ENCODE data around the gene SLITRK5. TPM values are rescaled to one million over a fixed set of nuclear protein-coding genes. Genes with fewer than 3 reads are reported as not detected.
A peak's percentile ranks its signal among the peaks of the same experiment; 100 is the strongest.

The SLITRK5 gene, protein sequence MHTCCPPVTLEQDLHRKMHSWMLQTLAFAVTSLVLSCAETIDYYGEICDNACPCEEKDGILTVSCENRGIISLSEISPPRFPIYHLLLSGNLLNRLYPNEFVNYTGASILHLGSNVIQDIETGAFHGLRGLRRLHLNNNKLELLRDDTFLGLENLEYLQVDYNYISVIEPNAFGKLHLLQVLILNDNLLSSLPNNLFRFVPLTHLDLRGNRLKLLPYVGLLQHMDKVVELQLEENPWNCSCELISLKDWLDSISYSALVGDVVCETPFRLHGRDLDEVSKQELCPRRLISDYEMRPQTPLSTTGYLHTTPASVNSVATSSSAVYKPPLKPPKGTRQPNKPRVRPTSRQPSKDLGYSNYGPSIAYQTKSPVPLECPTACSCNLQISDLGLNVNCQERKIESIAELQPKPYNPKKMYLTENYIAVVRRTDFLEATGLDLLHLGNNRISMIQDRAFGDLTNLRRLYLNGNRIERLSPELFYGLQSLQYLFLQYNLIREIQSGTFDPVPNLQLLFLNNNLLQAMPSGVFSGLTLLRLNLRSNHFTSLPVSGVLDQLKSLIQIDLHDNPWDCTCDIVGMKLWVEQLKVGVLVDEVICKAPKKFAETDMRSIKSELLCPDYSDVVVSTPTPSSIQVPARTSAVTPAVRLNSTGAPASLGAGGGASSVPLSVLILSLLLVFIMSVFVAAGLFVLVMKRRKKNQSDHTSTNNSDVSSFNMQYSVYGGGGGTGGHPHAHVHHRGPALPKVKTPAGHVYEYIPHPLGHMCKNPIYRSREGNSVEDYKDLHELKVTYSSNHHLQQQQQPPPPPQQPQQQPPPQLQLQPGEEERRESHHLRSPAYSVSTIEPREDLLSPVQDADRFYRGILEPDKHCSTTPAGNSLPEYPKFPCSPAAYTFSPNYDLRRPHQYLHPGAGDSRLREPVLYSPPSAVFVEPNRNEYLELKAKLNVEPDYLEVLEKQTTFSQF
- total RNA-seq, result 10 to 100 TPM in 1 of 8 experiments, 1 to 10 TPM in 5, under 1 TPM in 2; 0.05 to 10.5 (median 4.8) TPM

DNA sequence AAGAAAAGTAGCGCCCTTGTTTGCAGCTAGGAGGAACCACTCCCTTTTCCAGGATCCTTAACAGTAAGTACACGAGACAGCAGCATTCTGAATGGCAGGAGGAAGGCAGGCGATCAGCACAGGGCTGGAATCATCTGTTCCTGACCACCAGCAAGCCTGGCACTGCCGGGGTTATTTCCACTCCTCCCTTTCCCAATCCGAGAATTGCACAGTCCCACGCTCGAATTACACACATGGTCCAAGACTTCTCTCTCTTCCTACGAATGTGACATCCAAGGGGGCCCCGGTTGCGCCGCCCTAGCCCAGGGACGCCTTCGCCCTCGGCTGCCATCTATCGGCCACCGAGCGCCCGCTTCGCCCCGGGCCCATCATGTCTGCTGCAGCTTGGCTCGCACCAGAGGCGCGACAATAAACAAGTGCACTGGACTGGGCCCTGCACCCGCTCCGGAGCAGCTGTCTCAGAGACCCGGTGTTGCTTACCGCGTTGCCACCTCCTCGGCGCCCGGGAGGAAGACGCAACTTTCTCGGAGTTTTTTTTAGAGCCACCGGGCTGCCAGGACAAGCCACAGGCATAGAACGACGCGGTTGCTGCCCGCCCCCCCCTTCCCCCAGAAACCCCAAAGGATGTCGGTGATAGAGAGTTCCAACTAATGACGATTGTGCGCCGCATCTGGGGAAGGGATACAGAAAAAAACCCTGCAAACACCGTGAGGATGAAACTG is at the start of gene SLITRK5:
SLITRK5 (plus strand) TSS at position 341 of the 722 bp plus-strand sequence. CDS start 4,018 bp downstream, outside the sequence.
- in situ Hi-C loops (cut with MboI; ENCODE audit: low pct_unique_long_range_greater_than_20kb in 2 of 9, low sequenced_read_pairs in 9 of 9, unreplicated experiment in 9 of 9), result loop anchor here in 1 of 9 experiments (25.0 kb wide), 1 partner anchor 409 kb away; no protein-coding TSS in a partner anchor
- H3K4me1 ChIP-seq (replicated peaks in 1 of 2), result peaks cover 0 to 10% of the 10 kb centered on the region in 2 donors
- peak within 1 kb of the TSS; percentile 76 to 99 (median 94) for H3K4me3 ChIP-seq
- WGBS, 10 experiments, result 0 to 6% (median 0%) methylated on average over 1 to 18 of the region's 43 CpGs; no CpG with 5 or more reads in 3 of the 10 experiments
- H3K27ac ChIP-seq, result peak within 1 kb of the TSS; percentile 55 to 91
- peak; percentile 79 to 95 (median 82) for ATAC-seq (replicated peaks in 6 of 8)

DNA sequence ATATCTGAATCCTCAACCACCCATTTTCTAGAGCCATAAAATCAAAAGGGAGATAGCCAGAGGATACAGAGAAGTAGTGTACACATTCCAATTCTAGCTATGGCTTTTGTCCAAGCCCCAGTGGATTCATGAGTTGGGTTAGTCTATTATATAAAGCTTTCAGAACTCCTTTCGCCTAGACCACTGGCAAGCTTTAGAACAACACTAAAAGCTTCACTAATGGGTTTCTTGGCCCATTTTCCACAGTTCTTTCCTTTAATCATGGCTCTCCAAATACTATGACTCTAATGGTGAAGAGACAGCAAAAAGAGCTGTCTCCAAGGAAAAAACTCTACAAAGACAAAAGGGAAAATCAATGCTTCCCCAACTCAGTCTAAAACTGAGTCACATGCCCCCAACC is 48.2 kb upstream of the SLITRK5 start:
- WGBS, 10 experiments, result 0 to 100% (median 85%) methylated on average over 1 of the region's 1 CpG; no CpG with 5 or more reads in 2 of the 10 experiments
- Histone ChIP-seq H3K4me1 (replicated peaks in 1 of 2) (no peaks in the 10 kb centered on the region), H3K27ac (no peak overlapping the region), H3K4me3 (no peak overlapping the region)
- in situ Hi-C loops (cut with MboI; ENCODE audit: low pct_unique_long_range_greater_than_20kb in 2 of 9, low sequenced_read_pairs in 9 of 9, unreplicated experiment in 9 of 9), result no loop called here
- ATAC-seq (replicated peaks in 6 of 8), result no peak

DNA sequence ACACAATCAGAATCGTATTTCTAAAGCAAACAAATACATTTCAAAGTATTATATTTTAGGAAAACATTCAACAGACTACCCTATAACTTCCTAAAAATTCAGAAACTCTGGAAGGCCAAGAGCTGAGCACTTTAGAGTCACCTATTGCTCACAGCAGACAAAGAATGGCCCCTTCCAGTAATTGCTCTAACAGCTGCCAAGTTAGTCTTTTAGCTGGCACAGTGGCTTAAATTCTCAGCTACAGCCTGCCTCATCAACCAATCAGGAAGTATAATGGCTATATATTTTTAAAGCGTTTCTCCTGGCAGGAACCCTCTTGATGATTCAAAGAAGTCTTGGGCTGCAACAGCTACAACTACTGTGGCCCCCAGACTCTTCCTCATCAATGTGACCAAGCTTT is 14.9 kb upstream of the SLITRK5 start:
- 0 to 100% (median 6%) methylated on average over 1 to 2 of the region's 2 CpGs; no CpG with 5 or more reads in 1 of the 10 experiments for WGBS, 10 experiments
- ATAC-seq (replicated peaks in 6 of 8), result peak in 1 of 8 experiments; percentile 82

DNA sequence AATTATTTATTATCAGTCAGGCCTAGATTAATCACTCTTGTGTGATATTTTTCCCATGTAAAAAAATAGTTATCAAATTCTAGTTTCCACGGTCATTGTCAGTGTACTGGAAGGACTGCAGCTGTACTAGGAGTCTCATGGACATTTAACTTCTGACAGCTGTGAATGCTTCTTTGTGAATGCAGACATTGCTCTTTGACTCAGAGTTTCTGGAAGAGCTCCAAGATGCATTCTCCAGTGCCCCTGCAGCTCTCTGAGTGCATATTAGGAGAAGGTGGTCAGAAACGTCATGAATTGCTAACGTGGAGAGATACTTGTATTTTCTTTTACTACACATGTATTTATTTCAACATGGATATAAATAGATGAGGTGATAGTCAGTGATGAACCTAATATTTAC is 9.7 kb upstream of the SLITRK5 start:
- Histone ChIP-seq H3K27ac (no peak overlapping the region), H3K4me1 (replicated peaks in 1 of 2) (peaks cover 7 to 10% of the 10 kb centered on the region in 2 donors), H3K4me3 (no peak overlapping the region)
- peak in 6 of 8 experiments; percentile 60 to 99 (median 78) for ATAC-seq (replicated peaks in 6 of 8)
- WGBS, 10 experiments, result 0 to 50% (median 25%) methylated on average over 2 to 3 of the region's 3 CpGs; no CpG with 5 or more reads in 1 of the 10 experiments
- in situ Hi-C loops (cut with MboI; ENCODE audit: low pct_unique_long_range_greater_than_20kb in 2 of 9, low sequenced_read_pairs in 9 of 9, unreplicated experiment in 9 of 9), result loop anchor here in 1 of 9 experiments (25.0 kb wide), 1 partner anchor 399 kb away; no protein-coding TSS in a partner anchor

More for the DNA sequence above, 14.9 kb upstream of the SLITRK5 start:
- H3K4me3 ChIP-seq, result no peak overlapping the region
- in situ Hi-C loops (cut with MboI; ENCODE audit: low pct_unique_long_range_greater_than_20kb in 2 of 9, low sequenced_read_pairs in 9 of 9, unreplicated experiment in 9 of 9), result loop anchor here in 1 of 9 experiments (25.0 kb wide), 1 partner anchor 394 kb away; no protein-coding TSS in a partner anchor
- H3K27ac ChIP-seq, result no peak overlapping the region
- peaks cover 3 to 4% of the 10 kb centered on the region in 2 donors for H3K4me1 ChIP-seq (replicated peaks in 1 of 2)

DNA sequence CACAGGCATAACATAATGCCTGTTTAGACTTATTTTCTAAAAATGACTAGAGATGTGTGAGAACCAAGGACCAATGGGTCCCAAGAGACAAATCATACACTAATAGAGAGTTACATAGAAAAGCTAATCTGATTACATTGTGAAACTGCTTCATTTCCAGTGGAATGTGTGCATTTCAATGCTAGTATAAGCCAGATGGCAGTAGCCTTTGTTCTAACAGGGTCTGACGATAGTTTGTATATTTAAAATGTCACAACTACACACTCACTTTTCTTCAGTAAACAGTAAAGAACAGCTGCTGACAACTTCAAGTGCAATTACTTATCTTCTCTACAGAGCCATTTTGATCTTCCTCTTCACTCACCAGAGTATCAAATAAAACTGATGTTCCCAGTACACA is 4.3 kb upstream of the SLITRK5 start:
- Histone ChIP-seq H3K4me3 (peak overlapping the region in 1 of 5 donors; percentile 1), H3K27ac (no peak overlapping the region)

DNA sequence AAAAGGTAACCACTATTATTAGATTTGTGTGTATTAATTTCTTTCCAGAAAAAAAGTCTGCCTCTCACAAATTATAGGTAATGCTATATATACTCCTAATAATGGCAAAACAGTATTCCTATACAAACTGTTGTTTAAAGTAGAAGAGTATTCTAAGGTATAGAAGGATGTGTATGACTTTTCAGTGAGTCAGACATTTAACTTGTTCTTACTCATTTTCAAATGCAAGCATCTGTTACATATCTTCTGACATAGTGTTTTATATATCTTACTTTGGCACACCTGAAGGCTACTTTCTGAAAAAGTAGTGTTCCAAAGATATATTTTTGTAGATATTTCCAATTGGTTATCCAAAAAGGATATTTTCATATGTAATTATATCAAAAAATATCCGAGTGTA is 3.5 kb upstream of the SLITRK5 start:
- Histone ChIP-seq H3K27ac (no peak overlapping the region), H3K4me1 (replicated peaks in 1 of 2) (peaks cover 0 to 10% of the 10 kb centered on the region in 2 donors), H3K4me3 (no peak overlapping the region)
- no peak for ATAC-seq (replicated peaks in 6 of 8)
- 0 to 100% (median 79%) methylated on average over 1 of the region's 1 CpG for WGBS, 10 experiments
- in situ Hi-C loops (cut with MboI; ENCODE audit: low pct_unique_long_range_greater_than_20kb in 2 of 9, low sequenced_read_pairs in 9 of 9, unreplicated experiment in 9 of 9), result loop anchor here in 1 of 9 experiments (25.0 kb wide), 1 partner anchor 405 kb away; no protein-coding TSS in a partner anchor

More for the DNA sequence above, 4.3 kb upstream of the SLITRK5 start:
- no peak for ATAC-seq (replicated peaks in 6 of 8)
- in situ Hi-C loops (cut with MboI; ENCODE audit: low pct_unique_long_range_greater_than_20kb in 2 of 9, low sequenced_read_pairs in 9 of 9, unreplicated experiment in 9 of 9), result loop anchor here in 1 of 9 experiments (25.0 kb wide), 1 partner anchor 405 kb away; no protein-coding TSS in a partner anchor
- H3K4me1 ChIP-seq (replicated peaks in 1 of 2), result peaks cover 0 to 10% of the 10 kb centered on the region in 2 donors
- WGBS, 10 experiments, result 0 to 83% (median 33%) methylated on average over 1 of the region's 1 CpG; no CpG with 5 or more reads in 4 of the 10 experiments

DNA sequence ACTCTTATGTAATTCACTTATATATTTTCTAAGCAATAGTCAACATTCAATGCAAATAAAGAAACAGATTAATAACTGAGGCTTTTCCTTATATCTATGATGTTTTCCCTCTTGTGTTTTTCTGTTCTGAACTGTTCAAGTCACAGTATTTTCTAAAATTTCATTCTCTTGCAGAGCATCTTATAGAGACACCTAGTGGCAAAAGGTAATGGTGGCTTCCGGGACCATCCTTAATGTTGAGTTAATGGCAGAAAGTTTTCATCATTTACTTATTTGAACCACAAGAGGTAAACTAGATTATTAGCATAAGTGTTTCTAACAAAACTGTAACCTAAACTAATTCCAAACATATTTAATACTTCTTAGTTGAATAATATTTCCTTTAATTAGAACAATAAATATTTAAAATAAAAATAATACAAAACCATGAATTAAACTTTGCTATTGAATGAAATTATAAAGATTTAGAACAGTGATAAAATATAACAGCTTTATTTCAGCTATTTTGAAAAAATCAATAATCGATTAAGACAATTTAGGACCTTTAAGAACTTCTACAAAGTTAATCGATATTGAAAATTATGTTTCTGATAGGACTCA is 1.7 kb upstream of the SLITRK5 start:
- peaks cover 0 to 10% of the 10 kb centered on the region in 2 donors for H3K4me1 ChIP-seq (replicated peaks in 1 of 2)
- peak in 1 of 8 experiments; percentile 15 for ATAC-seq (replicated peaks in 6 of 8)
- WGBS, 10 experiments, result 6 to 38% (median 27%) methylated on average over 2 to 3 of the region's 3 CpGs
- H3K4me3 ChIP-seq, result peak overlapping the region in 4 of 5 donors; percentile 8 to 99 (median 48)
- H3K27ac ChIP-seq, result no peak overlapping the region
- in situ Hi-C loops (cut with MboI; ENCODE audit: low pct_unique_long_range_greater_than_20kb in 2 of 9, low sequenced_read_pairs in 9 of 9, unreplicated experiment in 9 of 9), result loop anchor here in 1 of 9 experiments (25.0 kb wide), 1 partner anchor 407 kb away; no protein-coding TSS in a partner anchor

DNA sequence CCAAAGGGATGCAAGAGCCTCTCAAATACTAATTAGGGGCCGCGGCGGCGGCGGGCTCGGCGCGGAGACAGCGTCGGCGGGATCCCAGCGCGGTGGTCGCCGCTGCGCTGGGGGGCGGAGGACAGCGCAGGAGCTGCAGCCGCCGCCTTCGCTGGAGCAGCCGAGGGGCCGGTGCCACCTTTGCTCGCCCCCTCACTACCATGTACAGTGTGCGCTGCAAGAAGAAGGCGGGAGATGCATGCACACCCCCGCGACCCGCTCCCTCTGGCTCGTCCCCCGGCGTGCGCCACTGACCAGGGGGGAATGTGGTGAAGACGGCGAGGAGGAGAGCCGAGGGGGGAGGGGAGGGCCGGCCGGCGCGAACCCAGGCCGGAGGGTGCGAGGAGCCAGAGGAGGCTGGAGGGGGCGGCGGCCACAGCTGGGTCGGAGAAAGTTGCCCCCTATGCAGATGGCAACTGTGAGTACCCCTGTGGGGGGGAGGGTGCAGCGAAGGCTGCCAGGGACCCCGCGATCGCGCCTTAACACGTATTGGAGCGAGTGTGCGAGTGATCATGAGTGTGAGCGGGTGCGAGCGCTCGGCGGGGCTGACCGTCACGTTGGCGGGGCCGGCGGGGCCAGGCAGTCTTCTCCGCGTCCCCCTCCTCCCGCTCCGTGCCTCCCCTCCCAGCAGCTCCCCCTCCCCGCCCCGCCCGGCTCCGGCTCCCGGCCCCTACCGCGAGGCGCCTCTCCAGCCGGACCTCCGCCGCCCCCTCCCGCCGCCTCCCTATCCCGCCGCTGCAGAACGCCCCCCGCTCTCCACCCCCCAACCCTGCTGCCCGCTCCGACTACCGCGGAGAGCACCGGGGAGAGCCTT is 808 bp downstream of the SLITRK5 start:
- in situ Hi-C loops (cut with MboI; ENCODE audit: low pct_unique_long_range_greater_than_20kb in 2 of 9, low sequenced_read_pairs in 9 of 9, unreplicated experiment in 9 of 9), result loop anchor here in 1 of 9 experiments (25.0 kb wide), 1 partner anchor 410 kb away; no protein-coding TSS in a partner anchor
- peak in 6 of 8 experiments; percentile 5 to 39 (median 32) for ATAC-seq (replicated peaks in 6 of 8)
- WGBS, 10 experiments, result 0% methylated on average over 1 to 5 of the region's 89 CpGs; no CpG with 5 or more reads in 7 of the 10 experiments
- Histone ChIP-seq H3K4me3 (peak overlapping the region; percentile 76 to 99 (median 94)), H3K4me1 (replicated peaks in 1 of 2) (peaks cover 0 to 3% of the 10 kb centered on the region in 2 donors), H3K27ac (peak overlapping the region; percentile 55 to 91)

DNA sequence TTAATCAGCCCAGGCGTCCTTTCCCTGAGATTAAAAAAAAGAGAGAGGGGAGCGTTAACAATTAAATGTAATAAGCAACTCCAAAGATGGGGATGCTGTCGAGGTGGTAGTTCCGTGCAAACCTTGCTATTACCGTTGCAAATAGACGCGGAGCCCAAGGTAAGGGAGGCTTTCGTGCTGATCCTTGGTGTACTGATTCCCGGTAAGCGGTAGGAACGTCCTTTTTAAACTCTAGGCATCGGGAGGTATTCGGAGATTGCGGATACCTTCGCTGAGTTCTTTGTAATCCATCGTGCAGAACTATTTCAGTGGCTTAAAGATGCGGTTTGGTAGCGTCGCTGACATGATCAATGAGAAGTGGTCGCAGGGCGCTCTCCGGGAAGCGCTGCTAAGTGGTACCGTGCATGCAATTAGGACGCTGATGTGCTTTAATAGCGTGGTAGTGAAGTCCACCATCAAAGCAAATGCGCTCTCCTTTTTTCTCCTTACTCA is 3.1 kb downstream of the SLITRK5 start:
- Histone ChIP-seq H3K4me1 (replicated peaks in 1 of 2) (peaks cover 4 to 12% of the 10 kb centered on the region in 2 donors), H3K4me3 (peak overlapping the region; percentile 76 to 99 (median 94)), H3K27ac (peak overlapping the region in 1 of 2 donors; percentile 33)
- in situ Hi-C loops (cut with MboI; ENCODE audit: low pct_unique_long_range_greater_than_20kb in 2 of 9, low sequenced_read_pairs in 9 of 9, unreplicated experiment in 9 of 9), result loop anchor here in 1 of 9 experiments (25.0 kb wide), 1 partner anchor 412 kb away; no protein-coding TSS in a partner anchor
- 0 to 9% (median 0%) methylated on average over 2 to 16 of the region's 27 CpGs for WGBS, 10 experiments
- ATAC-seq (replicated peaks in 6 of 8), result peak in 1 of 8 experiments; percentile 8

DNA sequence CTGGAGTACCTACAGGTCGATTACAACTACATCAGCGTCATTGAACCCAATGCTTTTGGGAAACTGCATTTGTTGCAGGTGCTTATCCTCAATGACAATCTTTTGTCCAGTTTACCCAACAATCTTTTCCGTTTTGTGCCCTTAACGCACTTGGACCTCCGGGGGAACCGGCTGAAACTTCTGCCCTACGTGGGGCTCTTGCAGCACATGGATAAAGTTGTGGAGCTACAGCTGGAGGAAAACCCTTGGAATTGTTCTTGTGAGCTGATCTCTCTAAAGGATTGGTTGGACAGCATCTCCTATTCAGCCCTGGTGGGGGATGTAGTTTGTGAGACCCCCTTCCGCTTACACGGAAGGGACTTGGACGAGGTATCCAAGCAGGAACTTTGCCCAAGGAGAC is 4.7 kb downstream of the SLITRK5 start:
- Histone ChIP-seq H3K4me3 (no peak overlapping the region), H3K4me1 (replicated peaks in 1 of 2) (peaks cover 4 to 12% of the 10 kb centered on the region in 2 donors), H3K27ac (no peak overlapping the region)
- 20 to 95% (median 80%) methylated on average over 1 to 10 of the region's 10 CpGs; no CpG with 5 or more reads in 1 of the 10 experiments for WGBS, 10 experiments
- no peak for ATAC-seq (replicated peaks in 6 of 8)
- in situ Hi-C loops (cut with MboI; ENCODE audit: low pct_unique_long_range_greater_than_20kb in 2 of 9, low sequenced_read_pairs in 9 of 9, unreplicated experiment in 9 of 9), result no loop called here
